ENCODE results near the gene ADGRA1.

The ADGRA1 gene

GRCh38 chr10:133079836-133080682, 7.7 kb upstream of the ADGRA1 start:
- FAIRE-seq, result no peak

- FAIRE-seq, result no peak
Observed at GRCh38 chr10:133080683-133081040, 7.1 kb upstream of the ADGRA1 start.

- no peak for FAIRE-seq
Observed at GRCh38 chr10:133081636-133082035, 6.1 kb upstream of the ADGRA1 start.

GRCh38 chr10:133082685-133083421, 4.9 kb upstream of the ADGRA1 start:
- no peak for FAIRE-seq

- FAIRE-seq, result no peak
Observed at GRCh38 chr10:133083422-133084100, 4.2 kb upstream of the ADGRA1 start.

DNA sequence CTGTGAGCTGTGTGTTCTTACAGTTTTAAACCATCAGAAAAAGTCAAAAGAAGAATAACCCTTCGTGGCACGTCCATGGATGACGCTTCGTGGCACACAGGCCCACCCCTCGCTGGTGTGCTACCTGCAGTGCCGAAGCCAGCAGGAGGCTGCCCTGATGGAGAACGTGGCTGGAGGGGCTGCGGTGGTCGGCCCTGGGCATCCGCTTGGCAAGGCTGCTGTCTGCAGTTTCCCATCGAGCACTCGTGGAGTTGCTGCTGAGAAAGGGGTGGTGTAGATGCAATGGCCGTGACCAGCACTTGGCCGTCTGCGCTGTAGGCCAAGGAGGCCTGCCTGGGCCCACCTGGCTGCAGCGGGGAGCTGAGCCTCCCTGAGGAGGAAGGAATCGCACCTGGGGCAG, 3.2 kb upstream of the ADGRA1 start:
- no peak for FAIRE-seq

- no peak for FAIRE-seq
Observed at GRCh38 chr10:133085251-133086125, 2.2 kb upstream of the ADGRA1 start.

DNA sequence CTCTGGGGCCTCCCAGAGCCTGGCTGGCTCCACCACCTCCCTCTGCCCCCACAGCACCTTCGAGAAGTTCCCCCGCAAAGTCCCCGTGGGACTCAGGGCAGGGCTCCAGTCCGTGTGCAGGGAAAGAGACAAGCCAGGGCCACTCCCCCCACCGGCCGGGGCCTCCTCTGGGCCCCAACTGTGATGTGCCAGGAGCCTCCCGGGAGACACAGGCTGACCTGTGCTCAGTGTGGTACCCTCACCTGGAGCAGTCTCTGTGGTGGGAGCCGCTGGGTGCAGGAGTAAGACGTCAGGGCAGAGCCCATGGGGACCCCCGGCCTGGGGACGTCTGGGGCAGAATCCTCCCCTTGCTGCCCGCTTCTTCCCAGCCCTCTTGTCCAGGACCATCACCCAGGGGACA, 1.5 kb upstream of the ADGRA1 start:
- no peak for FAIRE-seq

GRCh38 chr10:133087045-133087678, 562 bp upstream of the ADGRA1 start:
- FAIRE-seq, result no peak

GRCh38 chr10:133088179-133088955, 643 bp downstream of the ADGRA1 start:
- no peak for FAIRE-seq

- no peak for FAIRE-seq
Observed at GRCh38 chr10:133088956-133089800, 1.5 kb downstream of the ADGRA1 start.

DNA sequence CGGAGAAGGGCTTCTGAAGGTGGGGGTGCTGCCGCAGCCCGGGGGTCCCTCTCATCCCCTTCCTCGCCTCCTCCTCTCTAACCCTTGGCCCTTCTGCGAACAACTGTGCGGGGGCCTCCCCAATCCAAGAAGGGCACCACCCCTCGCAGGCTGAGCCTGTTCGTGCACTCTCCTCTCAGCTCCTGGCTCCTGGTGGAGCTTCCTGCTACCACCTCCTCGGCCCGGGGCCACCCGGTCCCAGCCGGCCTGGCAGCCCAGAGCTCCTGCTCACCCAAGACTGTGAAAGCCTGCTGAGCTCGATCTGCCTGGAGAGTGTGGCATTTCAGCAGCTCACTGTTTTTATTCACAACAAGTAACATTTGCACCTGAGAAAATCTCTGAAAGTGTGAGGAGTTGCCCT, 2.4 kb downstream of the ADGRA1 start:
- no peak for FAIRE-seq

GRCh38 chr10:133090654-133091053, 2.9 kb downstream of the ADGRA1 start:
- FAIRE-seq, result no peak

DNA sequence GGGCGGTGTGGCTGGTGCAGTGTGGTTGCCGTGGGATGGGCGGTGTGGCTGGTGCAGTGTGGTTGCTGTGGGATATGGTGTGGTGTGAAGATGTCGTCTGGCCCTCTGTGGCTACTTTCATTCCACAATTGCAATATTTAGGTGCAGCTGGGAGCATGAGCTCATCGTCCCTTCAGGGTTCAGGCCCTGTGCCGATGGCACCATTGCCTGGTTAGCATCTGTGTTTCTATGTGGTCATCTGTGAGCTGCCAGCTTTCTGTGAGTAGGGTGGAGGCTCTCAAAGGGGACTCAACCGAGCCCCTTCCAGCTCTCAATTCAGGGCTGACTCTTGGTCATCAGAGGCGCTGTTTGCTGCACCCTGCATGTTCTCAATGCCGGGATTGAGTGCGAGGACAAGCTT, 3.6 kb downstream of the ADGRA1 start:
- no peak for FAIRE-seq

GRCh38 chr10:133093291-133093690, 5.6 kb downstream of the ADGRA1 start:
- no peak for FAIRE-seq

GRCh38 chr10:133094286-133094685, 6.6 kb downstream of the ADGRA1 start:
- FAIRE-seq, result no peak

- no peak for FAIRE-seq
Observed at GRCh38 chr10:133094866-133095265, 7.1 kb downstream of the ADGRA1 start.

- no peak for FAIRE-seq
Observed at GRCh38 chr10:133095586-133095985, 7.9 kb downstream of the ADGRA1 start.

DNA sequence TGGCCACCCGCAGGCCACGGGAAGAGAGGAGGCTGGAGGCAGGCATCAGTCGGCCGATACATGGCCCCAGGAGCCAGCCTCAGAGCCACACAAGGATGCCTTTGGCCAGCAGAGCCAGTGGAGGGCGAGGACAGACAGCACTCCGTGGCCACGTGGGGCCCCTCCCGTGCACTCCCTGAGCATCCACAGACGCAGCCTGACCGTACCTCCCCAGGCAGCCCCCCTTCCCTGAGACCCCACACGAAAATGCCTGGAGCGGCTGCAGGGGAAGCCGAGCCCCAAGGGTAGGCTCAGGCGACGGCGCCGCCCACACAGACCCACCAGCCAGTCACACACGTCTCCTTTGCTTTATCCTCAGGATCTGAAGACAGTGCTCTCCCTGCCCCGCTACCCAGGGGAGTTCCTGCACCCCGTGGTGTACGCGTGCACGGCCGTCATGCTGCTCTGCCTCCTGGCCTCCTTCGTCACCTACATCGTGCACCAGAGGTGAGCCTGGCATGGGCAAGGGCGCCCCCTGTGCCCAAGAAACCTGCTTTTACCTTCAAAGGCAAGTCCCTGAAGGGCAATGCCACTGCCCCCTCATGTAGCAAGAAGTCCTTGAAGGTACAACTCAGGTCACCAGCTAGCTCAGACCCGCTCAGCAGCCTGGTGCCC, 9.0 kb downstream of the ADGRA1 start:
- FAIRE-seq, result no peak

DNA sequence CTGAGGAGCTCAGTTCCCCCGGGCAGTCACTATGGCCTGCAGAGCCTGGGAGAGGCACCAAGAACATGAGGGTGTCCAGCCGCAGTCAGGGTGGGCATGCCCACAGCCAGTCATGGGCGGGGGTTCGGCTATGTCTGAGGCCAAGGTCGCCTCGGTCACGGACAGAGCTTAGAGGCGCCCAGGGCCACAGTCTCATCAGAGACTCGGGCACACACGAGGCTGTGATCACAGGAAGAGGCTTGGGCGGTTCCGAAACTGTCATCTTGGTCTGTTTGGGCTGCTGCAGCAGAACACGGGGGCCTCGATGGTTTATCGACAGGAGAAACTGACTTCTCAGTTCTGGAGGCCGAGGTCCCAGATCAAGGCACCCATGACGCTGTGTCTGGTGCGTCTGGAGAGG, 9.7 kb downstream of the ADGRA1 start:
- FAIRE-seq, result no peak

Data from islet of Langerhans (tissue), 1 donor.